T47D (cell line): ENCODE results near the gene CPLX1.
"Not testable (repeated sequence)": the region's sequence is repeated elsewhere in the genome, so short reads cannot be mapped to it uniquely, and the experiment has no call there.

Experiments used
- DNase-seq, 2 experiments: peaks; one replicate each; pipeline versions ENCODE4 v3.0.0 to v3.0.0-alpha.2; 2011 to 2012; ENCODE audit warnings: low read depth in 1 of 2, low spot score in 1 of 2
- JUND ChIP-seq: IDR thresholded peaks from 2 replicates; pipeline ENCODE4 v1.6.1; 2012; ENCODE audit warnings: low read depth
- in situ Hi-C: cut with HindIII; loops from 2 replicates; pipeline ENCODE4 v1.10.0; 2016; ENCODE audit warnings: low sequenced_read_pairs, low pct_unique_long_range_greater_than_20kb

Gene CPLX1

DNA sequence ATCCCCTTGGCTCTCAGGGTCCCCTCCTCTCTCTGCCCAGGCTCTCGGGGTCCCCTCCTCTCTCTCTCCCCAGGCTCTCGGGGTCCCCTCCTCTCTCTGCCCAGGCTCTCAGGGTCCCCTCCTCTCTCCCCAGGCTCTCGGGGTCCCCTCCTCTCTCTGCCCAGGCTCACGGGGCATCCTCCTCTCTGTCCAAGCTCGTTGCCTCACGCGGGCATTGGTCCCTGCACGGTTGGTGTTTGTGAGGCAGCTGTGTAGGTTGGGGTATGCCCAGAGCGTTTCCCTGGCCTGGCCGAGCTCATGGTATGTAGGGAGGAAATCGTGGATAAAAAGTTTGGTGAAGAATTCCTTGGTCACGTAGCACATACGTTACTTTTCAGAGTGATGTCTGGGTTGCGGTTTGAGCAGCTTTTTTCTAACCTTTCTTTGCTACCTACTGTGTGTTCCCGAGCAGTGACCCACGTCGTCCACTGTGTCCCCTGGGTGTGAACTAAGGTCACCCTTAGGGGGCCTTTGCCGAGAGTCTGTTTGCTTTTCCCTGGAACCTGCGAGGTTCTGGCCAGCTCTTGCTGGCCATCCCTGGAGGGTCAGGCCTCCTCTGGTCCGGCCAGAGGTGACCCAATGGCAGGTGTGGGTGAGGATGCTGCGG lies 83.7 kb downstream of the CPLX1 start:
- DNase-seq: no peak
- TF ChIP-seq JUND: no peak
- in situ Hi-C loops: no loop called here

DNA sequence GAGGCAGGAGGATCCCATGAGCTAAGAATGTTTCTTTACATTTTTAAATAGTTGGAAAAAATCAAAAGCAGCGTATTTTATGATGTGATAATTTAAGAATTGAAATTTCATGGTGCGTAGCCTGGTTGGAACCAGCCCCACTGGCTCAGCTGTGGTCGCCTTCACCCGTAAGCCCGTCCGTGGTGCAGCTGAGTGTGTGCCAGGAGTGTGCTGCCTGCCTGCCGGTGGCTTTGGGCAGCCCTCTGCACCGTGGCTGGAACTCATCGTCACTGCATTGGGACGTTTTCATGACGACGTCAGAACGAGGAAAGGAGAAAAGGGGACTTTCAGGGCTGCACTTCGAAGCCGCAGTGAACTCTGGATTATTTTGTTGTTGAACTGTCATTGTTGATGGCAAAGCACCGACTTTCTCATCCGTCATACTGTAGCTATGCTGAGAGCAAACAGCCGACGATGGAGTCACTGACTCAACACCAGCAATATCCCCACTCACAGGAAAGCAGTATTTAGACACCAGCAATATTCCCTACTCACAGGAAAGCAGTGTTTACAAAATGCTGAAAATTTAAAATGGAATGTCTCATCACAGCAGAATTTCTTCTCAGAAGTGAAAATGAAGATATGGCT lies 85.2 kb downstream of the CPLX1 start:
- no peak for TF ChIP-seq JUND
- no peak for DNase-seq
- in situ Hi-C loops: no loop called here

DNA sequence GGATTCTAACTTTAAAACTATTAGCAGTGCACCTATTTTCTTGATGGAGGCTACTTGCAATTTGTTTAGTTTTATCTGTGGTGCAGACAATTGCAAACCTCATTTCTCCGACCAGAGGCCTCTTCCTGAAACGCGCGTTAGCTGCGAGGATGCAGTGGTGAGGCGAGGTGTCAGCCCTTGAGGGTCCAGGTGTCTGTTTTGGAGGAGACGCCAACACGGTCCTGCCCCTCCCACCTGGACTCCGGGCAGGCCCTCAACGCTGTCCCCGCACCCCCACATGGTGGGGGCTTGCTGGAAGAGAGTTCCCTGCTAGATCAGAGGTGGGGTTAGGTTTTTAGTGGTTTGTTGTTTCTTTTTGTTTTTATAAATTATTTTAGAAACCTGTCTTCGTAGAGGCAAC lies 85.9 kb downstream of the CPLX1 start:
- TF ChIP-seq JUND: no peak
- in situ Hi-C loops: no loop called here
- no peak for DNase-seq

DNA sequence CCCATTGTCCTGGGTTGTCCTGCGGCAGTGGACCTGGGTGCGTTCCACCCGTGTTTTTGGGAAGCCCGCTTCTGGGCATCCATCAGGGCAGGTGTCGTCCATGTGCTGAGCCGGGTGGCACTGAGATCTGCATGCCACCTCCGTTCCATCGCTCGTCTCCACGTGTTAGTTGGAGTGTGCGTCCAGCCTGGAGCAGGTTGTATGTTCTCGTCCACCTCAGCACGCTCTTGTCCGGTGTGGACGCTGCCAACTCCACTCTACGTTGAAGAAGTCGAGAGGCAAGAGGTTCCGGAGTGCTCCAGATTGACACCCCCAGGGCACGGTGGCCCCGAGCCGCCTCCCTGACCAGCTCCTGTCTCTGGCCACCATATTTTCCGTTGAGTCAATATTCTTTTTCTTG lies 86.4 kb downstream of the CPLX1 start:
- no peak for DNase-seq
- in situ Hi-C loops: no loop called here
- no peak for TF ChIP-seq JUND

DNA sequence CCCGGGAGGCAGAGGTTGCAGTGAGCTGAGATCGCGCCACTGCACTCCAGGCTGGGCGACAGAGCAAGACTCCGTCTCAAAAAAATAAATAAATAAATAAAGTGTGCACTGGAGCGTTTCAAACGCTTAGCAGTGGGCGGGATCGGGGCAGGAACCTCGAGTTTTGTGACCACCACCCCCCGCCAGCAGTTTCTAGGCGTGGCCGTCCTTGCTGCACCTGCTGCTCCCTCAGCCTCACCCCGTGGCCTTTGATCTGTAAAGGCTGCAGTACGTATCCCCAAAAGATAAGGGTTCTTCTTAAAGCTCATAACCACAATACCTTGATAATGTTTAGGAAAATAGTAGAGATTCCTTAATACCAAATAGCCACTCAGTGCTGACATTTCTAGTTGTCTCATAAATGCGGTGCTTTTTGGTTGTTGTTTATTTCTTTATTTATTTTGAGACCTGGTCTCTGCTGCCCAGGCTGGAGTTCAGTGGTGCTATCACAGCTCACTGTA lies 87.1 kb downstream of the CPLX1 start:
- in situ Hi-C loops: no loop called here
- no peak for DNase-seq
- no peak for TF ChIP-seq JUND

DNA sequence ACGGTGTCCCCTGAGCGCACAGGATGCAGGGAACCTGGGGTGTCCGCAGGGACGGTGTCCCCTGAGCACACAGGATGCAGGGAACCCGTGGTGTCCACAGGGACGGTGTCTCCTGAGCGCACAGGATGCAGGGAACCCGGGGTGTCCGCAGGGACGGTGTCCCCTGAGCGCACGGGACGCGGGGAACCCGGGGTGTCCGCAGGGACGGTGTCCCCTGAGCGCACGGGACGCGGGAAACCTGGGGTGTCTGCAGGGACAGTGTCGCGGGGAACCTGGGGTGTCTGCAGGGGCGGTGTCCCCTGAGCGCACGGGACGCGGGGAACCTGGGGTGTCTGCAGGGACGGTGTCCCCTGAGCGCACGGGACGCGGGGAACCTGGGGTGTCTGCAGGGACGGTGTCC lies 89.4 kb downstream of the CPLX1 start:
- DNase-seq, in situ Hi-C loops: not testable (repeated sequence)

DNA sequence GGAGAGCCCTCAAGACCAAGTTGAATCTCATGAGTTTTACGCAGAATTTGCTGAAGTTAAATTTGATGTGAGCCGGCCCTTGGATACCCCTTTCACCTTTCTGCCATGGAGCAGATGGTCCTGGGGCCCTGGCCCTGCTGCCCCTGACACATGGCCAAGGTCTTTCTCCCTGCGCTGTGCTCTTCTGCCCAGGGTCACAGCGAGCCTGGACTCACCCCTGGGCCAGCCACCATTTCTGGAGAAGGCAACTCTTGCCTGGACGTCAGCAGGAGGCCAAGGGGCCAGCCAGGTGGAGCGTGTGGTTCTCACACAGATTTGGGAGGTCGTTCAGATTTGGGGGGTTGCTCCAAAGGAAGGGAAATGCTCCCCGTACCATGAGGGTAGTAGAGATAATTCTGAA lies 90.3 kb downstream of the CPLX1 start:
- TF ChIP-seq JUND: no peak
- DNase-seq: no peak
- in situ Hi-C loops: no loop called here
